Loucy (cell line): ENCODE measurements around the gene IQCK.

ENCODE experiments used
- H2AFZ ChIP-seq: fragments of 200-600 bp; sonication (generic); 2 replicates; pipeline ENCODE4 v1.6.0; 2016; ENCODE audit warnings: antibody characterized with exemption, mild to moderate bottlenecking, low read length, moderate library complexity
- H3F3A ChIP-seq: fragments of 200-600 bp; 2 replicates; pipeline ENCODE4 v1.6.0; 2016; ENCODE audit warnings: antibody characterized with exemption, low read depth, mild to moderate bottlenecking
- H3K27me3 ChIP-seq: fragments of 200-600 bp; sonication (generic); 2 replicates; pipeline ENCODE4 v1.6.1; 2014; ENCODE audit warnings: low read length, mild to moderate bottlenecking; ENCODE audit not compliant: insufficient read depth, poor library complexity, severe bottlenecking
- H3K36me3 ChIP-seq: fragments of 200-600 bp; sonication (generic); 2 replicates; pipeline ENCODE4 v1.6.1; 2016; ENCODE audit warnings: low read length; ENCODE audit not compliant: insufficient read depth
- H3K4me1 ChIP-seq: fragments of 200-600 bp; sonication (generic); 2 replicates; pipeline ENCODE4 v1.5.1; 2014; ENCODE audit warnings: low read length, mild to moderate bottlenecking; ENCODE audit not compliant: insufficient read depth, poor library complexity, severe bottlenecking
- H3K4me2 ChIP-seq: fragments of 200-600 bp; sonication (generic); 2 replicates; pipeline ENCODE4 v1.6.0; 2014; ENCODE audit warnings: antibody characterized with exemption, low read length, low read depth, mild to moderate bottlenecking; ENCODE audit not compliant: poor library complexity, severe bottlenecking
- H3K4me3 ChIP-seq: fragments of 200-600 bp; sonication (generic); 2 replicates; pipeline ENCODE4 v1.5.1; 2014; ENCODE audit warnings: low read length, mild to moderate bottlenecking, mixed read lengths; ENCODE audit not compliant: poor library complexity, severe bottlenecking
- H3K79me2 ChIP-seq: fragments of 200-600 bp; sonication (generic); 2 replicates; pipeline ENCODE4 v1.6.1; 2014; ENCODE audit warnings: low read length; ENCODE audit not compliant: insufficient read depth
- H3K9ac ChIP-seq: fragments of 200-600 bp; sonication (generic); 2 replicates; pipeline ENCODE4 v1.6.0; 2014; ENCODE audit warnings: mild to moderate bottlenecking, low read depth, low read length, moderate library complexity; ENCODE audit not compliant: poor library complexity, severe bottlenecking
- H3K9me2 ChIP-seq: fragments of 200-600 bp; sonication (generic); replicated peaks from 2 replicates; pipeline ENCODE4 v1.6.1; 2016; ENCODE audit warnings: low read depth, low read length, mixed read lengths
- H3K9me3 ChIP-seq: fragments of 200-600 bp; sonication (generic); 2 replicates; pipeline ENCODE4 v1.6.1; 2014; ENCODE audit warnings: mild to moderate bottlenecking, antibody characterized with exemption, low read length, low read depth; ENCODE audit not compliant: insufficient read depth
- H4K20me1 ChIP-seq: fragments of 200-600 bp; sonication (generic); 2 replicates; pipeline ENCODE4 v1.6.0; 2014; ENCODE audit warnings: antibody characterized with exemption, low read length, mild to moderate bottlenecking; ENCODE audit not compliant: insufficient read depth, poor library complexity, severe bottlenecking
- EZH2phosphoT487 ChIP-seq: fragments of 200-600 bp; IDR thresholded peaks from 2 replicates; pipeline ENCODE4 v1.6.1; 2018; ENCODE audit warnings: antibody characterized with exemption, mild to moderate bottlenecking, moderate library complexity, borderline replicate concordance
- TF ChIP-seq, protein P1 (sequence below): fragments of 200-600 bp; sonication (generic); conservative IDR thresholded peaks from 2 replicates; pipeline ENCODE4 v1.5.1; 2014; ENCODE audit warnings: mild to moderate bottlenecking, antibody characterized with exemption, low read length

Gene IQCK

DNA sequence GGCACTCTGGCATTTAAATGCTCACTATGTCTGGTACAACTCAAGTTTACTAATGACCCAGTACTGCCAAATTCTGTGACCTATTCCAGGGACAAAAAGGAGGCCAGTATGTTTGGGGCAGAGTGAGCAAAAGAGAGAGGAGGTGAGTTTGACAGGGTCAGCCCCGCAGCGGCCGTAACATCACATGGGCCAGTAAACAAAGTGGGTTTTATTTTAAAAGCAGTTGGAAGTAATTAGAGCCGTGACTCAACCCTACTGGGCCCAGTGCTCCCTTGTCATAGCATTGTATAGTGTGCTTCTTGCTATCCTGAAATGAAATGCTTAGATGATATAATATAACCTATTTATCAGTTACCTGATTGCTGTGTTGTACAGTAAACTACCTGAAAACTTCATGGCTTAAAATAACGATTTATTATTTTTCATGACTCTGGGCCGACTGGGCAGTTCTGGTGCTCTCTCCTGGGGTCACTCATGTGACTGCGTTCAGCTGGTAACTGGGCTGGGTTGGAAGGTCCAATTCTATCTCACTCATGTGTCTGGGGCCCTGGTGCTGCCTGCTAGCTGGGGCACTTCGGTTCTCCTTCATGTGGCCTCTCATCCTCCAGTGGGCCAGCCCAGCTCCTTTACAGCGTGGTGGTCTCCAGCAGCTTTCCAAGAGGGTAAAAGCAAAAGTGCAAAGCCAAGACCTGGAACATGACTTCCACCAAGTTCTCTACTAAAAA lies 27.4 kb downstream of the IQCK start:
- TF ChIP-seq EZH2phosphoT487: no peak
- TF ChIP-seq, protein P1, sequence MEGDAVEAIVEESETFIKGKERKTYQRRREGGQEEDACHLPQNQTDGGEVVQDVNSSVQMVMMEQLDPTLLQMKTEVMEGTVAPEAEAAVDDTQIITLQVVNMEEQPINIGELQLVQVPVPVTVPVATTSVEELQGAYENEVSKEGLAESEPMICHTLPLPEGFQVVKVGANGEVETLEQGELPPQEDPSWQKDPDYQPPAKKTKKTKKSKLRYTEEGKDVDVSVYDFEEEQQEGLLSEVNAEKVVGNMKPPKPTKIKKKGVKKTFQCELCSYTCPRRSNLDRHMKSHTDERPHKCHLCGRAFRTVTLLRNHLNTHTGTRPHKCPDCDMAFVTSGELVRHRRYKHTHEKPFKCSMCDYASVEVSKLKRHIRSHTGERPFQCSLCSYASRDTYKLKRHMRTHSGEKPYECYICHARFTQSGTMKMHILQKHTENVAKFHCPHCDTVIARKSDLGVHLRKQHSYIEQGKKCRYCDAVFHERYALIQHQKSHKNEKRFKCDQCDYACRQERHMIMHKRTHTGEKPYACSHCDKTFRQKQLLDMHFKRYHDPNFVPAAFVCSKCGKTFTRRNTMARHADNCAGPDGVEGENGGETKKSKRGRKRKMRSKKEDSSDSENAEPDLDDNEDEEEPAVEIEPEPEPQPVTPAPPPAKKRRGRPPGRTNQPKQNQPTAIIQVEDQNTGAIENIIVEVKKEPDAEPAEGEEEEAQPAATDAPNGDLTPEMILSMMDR: no peak
- H3K9ac ChIP-seq: no peak overlapping the region
- H3K79me2 ChIP-seq: no peaks in the 10 kb centered on the region
- no peaks in the 10 kb centered on the region for H3K9me2 ChIP-seq
- H3K27me3 ChIP-seq: no peaks in the 10 kb centered on the region
- no peaks in the 10 kb centered on the region for H4K20me1 ChIP-seq
- no peak overlapping the region for H3K4me3 ChIP-seq
- no peaks in the 10 kb centered on the region for H3K9me3 ChIP-seq
- no peaks in the 10 kb centered on the region for H3K4me1 ChIP-seq
- no peak overlapping the region for H3K4me2 ChIP-seq
- H3K36me3 ChIP-seq: no peaks in the 10 kb centered on the region
- H2AFZ ChIP-seq: no peak overlapping the region
- H3F3A ChIP-seq: no peaks in the 10 kb centered on the region

DNA sequence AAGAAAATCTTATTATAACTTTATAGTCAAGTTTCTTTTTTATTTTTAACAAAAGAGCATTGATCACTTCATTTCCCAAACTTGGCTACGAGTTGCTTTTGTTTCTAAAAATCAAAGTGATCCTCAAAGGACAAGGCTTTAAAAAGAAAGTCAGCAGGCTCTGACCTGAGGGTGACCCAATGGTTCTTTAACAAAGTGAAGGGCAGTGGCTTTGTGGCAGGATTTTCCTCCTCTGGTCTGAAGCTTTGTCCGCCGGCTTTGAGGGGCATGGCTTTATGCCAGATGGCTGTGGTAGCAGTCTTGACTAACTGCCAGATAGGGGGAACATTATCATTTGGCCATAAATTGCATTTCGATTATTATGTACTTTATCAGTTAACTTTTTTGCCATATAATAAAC lies 28.5 kb downstream of the IQCK start:
- no peak overlapping the region for H3K4me3 ChIP-seq
- TF ChIP-seq EZH2phosphoT487: no peak
- TF ChIP-seq, protein P1: no peak
- no peak overlapping the region for H3K4me2 ChIP-seq
- no peaks in the 10 kb centered on the region for H3K9me2 ChIP-seq
- H3K79me2 ChIP-seq: no peaks in the 10 kb centered on the region
- H3K9ac ChIP-seq: no peak overlapping the region
- H3F3A ChIP-seq: no peaks in the 10 kb centered on the region
- H3K4me1 ChIP-seq: no peaks in the 10 kb centered on the region
- H4K20me1 ChIP-seq: no peaks in the 10 kb centered on the region
- H3K36me3 ChIP-seq: no peaks in the 10 kb centered on the region
- no peaks in the 10 kb centered on the region for H3K9me3 ChIP-seq
- no peak overlapping the region for H2AFZ ChIP-seq
- H3K27me3 ChIP-seq: no peaks in the 10 kb centered on the region

DNA sequence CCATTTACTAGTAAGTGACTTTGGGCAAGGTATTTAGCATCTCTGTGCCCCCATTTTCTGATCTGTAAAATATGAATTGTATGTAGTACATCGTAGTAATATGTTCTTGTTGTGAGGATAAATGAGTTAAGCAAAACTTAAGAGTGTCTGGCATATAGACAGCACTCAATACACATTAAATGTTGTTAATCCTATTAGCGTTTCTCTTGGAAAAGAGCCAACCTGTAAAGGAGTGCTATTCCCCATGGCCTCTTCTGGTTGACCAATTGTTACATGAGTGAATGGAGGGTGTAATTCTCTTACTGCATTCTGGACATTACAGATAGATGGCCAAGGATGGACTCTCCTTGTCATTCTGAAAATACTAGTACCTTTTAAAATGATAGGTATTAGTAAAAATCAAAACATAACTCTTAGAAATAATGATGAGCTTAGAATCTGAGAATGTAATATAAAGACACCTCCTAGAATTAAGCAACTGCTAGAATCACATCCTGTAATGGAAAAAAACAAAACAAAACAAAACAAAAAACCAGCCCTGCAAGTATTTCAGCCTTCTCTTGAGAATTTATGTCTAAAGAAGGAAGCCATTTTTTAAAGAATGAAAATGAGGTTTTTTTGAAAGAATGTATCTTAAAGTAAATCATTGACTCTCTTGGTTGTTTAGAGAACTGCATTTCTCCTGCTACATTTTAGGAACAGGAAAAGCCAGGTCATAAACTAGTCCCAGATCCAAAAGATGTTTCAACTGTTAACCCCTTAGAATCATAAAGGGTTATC lies 30.5 kb downstream of the IQCK start:
- H3F3A ChIP-seq: no peaks in the 10 kb centered on the region
- no peak overlapping the region for H2AFZ ChIP-seq
- no peaks in the 10 kb centered on the region for H3K9me2 ChIP-seq
- H3K36me3 ChIP-seq: no peaks in the 10 kb centered on the region
- no peak overlapping the region for H3K9ac ChIP-seq
- H3K4me3 ChIP-seq: no peak overlapping the region
- H3K4me2 ChIP-seq: no peak overlapping the region
- no peaks in the 10 kb centered on the region for H3K4me1 ChIP-seq
- no peaks in the 10 kb centered on the region for H3K9me3 ChIP-seq
- H4K20me1 ChIP-seq: no peaks in the 10 kb centered on the region
- no peaks in the 10 kb centered on the region for H3K27me3 ChIP-seq
- H3K79me2 ChIP-seq: no peaks in the 10 kb centered on the region
- TF ChIP-seq, protein P1: no peak
- no peak for TF ChIP-seq EZH2phosphoT487
